Globus pallidus (tissue), 1 donor: ENCODE results near the gene ZDHHC14.
"Not testable (repeated sequence)": the region's sequence is repeated elsewhere in the genome, so short reads cannot be mapped to it uniquely, and the experiment has no call there.

ENCODE experiments used
- DNase-seq: peaks from one replicate; pipeline ENCODE4 v3.0.0-alpha.2; 2015; ENCODE audit warnings: low spot score

The ZDHHC14 gene

DNA sequence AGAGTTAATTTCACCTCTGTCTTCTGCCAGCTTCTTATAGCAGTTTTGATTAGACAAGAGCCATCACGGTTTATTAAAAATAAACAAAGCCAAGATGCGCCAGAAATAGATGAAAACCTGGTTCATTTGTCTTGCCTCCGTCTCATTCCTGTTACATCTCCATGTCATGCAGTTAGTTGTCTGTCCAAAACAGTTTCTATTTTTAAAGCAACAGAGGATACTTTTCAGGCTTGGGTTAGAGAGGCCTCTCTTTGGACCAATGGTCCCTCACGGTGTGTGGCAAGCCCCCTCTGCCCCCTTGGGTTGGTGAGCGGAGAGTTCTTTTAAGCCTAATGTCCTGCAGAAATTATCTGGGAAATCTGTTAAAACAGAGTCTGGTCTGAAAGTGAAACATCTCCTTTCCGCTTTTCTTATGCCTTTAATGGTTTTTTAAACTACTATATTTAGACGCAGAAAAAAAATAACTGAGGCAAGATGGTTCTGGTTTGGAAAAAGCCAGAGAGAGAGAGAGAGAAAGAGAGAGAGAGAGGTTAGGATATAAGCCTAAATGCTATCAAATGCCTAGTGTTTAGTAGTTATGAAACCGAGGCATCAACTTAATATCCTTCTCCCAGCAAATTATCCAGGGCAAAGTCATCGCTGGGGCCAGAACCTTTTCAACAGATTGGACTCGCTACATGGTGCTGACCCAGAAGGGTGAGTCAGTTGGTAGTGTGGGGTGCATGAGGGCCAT, 64.5 kb downstream of the ZDHHC14 start:
- DNase-seq, result no peak

DNA sequence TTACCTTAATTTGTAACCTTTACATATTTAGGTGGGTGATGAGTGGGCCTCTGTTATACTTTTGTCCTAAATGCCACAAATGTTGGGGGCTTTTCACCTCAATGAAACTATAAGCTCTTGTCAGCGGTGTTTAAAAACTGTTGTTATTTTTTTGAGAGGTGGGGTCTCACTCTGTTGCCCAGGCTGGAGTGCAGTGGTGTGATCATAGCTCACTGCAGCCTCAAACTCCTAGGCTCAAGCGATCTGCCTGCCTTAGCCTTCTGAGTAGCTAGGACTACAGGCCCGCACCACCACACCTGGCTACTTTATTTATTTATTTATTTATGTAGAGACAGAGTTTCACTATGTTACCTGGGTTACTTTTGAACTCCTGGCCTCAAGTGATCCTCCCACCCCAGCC, 66.7 kb downstream of the ZDHHC14 start:
- no peak for DNase-seq

DNA sequence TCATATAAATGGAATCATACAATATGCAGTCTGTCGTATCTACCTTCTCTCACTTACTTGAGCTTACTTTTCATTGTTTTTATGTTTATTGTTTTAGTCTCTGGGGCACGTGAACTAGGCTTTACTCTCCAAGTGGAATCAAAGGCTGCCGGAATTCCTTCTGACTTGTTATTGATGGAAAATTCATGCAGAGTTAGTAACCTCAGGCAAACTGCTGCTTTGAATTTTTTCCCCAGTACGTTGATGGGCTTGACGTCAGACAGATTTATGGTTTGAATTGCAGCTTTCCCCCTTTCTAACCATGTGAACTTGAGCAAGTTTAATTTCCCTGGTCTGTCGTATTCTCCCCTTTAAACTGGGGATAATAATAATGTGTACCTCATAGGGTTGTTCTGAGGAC, 68.6 kb downstream of the ZDHHC14 start:
- no peak for DNase-seq

DNA sequence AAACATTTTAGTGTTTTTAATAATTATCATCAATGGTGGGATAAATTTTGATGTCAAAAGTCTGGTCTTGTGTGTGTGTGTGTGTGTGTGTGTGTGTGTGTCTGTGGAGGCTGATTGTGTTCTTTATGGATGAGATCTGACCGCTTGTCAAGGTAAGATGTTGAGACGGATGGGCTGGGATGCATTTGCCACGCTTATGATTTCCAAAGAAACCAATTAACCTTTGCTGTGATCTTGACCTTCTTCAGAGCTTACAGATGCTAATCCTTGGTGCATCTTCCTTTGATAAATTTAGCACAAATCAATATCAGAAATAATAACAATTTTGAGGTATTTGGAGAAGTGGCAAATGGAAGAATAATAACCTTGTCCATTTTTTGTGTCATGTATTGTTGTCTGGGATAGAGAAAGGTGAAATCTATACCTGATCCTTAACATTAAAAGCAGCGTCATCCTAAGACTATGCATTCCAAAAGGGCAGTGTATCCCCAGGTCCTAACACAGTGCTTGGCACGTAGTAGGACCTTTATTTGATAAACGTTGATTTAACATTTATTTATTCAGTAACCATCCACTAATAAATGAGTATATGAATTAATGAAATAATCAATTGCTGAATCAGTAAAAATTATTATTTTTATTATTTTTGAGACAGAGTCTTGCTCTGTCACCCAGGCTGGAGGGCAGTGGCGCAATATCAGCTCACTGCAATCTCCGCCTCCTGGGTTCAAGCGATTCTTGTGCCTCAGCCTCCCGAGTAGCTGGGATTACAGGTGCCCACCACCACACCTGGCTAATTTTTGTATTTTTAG, 70.1 kb downstream of the ZDHHC14 start:
- DNase-seq, result no peak

DNA sequence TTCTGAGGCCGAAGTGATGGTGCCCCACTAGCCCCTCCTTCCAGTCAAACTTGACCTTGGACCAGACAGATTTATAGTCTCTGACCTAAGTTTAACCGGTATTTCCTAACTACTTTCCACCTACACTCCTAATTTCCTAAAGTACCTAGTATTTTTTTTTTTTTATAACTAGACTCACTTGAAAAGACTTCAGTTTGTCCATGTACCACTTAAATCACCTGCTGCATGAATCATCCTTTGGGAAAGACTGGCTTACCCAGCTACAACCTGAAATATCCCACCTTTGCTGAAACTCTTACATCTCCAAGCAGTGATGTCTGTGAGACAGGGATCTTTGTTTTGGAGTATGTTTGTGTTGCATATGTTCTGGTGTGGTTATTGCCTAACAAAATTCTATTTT, 71.1 kb downstream of the ZDHHC14 start:
- no peak for DNase-seq

DNA sequence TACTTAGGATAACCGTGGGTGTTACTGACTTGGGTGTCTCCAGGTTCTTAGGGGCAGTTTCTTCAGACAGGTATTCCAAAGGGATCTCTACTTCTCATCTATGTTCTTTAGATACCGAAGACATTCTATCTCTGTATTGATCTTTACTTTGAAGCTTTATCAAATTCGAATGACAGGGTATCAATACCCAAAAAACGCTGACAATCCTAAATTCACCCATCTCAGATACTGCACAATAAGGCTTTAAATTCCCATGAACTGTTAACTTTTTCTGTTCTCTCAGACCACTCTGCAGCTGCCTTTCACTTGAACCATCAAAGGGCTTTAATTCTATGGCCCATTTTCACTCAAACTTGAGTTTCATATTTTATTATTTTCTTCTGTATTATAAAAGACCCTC, 72.1 kb downstream of the ZDHHC14 start:
- no peak for DNase-seq

DNA sequence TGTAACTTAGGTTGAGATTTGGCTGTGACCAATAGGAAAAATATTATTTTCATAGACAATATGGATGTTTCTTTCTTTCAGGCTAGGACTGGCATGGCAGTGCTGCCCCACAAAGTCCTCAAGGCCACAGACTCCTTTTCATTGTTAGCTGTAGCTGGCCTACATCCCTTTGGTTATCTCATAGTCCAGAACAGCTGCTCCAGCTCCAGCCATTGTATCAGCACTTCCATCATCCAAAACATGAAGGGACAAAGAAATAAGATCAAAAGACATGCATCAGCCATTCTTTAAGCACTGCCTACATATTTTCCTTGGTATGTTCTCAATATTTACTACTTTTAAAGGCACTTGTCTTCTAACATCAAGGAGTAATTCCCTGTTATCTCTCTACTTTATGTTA, 73.0 kb downstream of the ZDHHC14 start:
- no peak for DNase-seq

DNA sequence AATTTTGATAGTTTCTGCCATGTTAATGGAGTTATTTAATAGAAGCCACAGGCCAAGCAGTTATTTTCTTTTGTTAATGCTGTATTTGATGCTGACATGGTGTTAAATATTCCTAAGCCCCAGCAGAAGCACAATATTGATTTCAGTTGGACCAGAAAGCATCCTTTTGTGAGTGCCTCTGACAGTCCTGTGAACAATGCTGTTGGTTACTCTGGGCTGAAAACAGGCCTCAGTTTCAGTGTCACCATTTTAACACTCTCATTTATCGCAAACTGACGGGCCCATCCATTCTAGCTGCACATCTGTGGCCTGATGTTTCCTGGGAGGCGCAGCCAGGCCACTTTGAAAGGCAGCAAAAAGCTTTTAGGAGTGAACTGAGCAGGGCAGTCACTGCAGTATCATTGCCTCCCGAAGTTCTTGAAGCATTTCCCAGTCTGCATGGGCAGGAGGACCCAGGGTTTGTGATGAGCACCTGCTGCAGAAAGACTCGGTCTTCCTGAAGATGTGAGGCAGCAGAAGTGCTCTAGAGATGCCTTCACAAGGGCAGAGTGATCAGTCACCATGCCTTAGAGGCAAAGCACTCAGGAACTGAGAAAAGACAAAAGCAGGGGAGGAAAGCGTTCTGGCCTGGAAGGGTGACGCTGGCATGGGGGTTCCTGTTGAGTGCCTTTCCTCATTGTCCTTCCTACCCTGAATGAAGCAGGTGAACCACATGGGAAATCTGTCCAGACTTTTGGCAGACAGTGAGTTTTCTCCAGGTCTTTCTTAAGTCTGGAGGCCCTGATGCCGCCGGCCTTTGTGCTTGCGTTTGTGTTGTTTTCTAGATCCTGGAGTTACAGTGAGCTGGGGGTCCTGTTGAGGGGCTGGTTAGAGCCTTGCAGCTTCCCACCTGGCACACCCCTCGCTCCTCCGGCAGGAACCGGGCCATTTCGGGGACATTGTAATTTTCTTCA, 74.0 kb downstream of the ZDHHC14 start:
- DNase-seq, result peak; percentile 43

DNA sequence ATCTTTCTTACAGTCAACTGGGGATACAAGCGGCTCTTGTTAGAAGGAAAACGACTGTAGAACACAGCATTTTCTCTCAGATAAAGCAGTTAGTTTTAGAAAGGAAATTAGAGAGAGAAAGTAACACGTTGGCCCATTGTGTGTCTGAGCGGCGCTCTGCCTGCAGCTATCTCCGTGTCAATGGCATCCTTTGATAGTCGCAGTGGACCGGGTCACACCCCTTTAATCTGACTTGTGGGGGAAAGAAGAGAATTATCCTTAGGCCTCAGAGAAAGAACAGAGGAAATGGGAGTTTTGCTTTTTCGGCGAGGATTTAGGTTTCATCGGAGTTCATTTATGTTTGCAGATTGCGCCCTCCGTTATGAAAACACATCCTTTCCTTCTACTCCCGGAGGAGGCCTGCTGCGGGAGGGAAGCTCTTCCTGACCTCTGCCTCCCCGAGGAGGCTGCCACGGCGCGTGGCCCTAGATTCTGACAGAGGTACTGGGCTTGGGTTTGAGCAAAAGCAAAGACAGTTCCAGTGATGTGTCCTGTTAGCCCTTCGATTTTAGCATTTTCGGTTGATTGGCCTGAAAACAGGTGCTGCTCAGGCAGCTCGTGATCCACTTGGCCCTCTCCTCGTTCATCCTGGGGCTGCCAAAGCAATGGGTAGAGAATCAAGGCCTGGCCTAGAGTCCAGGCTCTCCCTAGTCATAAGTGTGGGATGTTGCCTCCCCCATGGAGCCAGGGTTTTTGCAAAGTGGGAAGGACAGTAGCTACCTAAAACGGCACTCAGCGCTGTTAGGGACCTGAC, 74.9 kb downstream of the ZDHHC14 start:
- DNase-seq, result peak; percentile 74

DNA sequence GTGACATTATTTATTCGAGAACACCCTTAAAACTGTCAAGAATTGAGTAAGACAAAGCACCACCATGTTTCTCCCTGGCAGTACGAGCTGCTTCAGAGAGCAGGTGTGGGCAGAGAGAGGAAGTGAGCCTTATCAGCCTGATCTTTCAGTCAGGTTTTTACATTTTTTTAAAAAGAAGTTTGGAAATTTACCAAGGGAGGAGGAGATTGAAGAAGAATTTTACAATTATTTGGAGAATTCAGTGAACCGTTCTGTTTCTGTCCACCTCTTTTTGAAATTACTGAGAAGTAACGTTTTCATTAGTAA, 75.5 kb downstream of the ZDHHC14 start:
- DNase-seq, result no peak

DNA sequence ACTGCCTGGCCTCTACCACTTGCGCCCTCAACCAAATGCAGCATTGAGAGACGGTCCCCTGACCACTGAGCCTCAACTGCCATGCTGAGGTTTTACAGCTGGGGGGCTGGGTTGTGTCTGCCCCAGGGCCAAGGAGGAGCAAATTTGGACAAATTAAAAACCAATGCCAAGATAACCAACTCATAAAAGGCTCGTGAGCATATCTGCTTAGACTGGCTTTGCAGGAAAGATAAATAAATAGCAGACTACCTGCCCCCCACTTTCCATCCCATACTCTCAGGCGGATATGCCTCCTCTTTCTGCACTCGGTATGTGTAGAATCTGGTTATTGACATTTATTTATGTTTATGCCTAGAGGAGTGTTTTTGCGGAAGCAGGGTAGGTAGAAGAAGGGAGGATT, 76.8 kb downstream of the ZDHHC14 start:
- no peak for DNase-seq

DNA sequence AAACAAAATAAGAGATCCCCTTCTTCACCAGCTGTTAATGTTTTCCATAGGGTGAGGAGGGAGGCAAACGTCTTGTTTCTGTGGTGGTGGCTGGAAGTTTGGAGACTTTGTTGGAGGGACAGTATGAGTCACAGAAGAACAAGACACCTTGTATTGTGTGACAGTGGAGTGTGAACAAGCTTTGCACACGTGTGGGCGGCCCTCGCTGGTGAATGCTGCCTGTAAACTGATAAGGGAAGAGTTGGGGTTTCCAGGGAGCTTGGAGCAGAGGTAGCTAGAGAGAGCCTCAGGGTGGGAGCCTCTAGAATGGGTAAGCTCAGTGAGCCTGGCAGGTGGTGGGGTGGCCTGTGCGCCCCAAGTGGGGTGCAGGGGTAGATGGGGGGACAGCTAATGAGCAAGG, 78.3 kb downstream of the ZDHHC14 start:
- no peak for DNase-seq

DNA sequence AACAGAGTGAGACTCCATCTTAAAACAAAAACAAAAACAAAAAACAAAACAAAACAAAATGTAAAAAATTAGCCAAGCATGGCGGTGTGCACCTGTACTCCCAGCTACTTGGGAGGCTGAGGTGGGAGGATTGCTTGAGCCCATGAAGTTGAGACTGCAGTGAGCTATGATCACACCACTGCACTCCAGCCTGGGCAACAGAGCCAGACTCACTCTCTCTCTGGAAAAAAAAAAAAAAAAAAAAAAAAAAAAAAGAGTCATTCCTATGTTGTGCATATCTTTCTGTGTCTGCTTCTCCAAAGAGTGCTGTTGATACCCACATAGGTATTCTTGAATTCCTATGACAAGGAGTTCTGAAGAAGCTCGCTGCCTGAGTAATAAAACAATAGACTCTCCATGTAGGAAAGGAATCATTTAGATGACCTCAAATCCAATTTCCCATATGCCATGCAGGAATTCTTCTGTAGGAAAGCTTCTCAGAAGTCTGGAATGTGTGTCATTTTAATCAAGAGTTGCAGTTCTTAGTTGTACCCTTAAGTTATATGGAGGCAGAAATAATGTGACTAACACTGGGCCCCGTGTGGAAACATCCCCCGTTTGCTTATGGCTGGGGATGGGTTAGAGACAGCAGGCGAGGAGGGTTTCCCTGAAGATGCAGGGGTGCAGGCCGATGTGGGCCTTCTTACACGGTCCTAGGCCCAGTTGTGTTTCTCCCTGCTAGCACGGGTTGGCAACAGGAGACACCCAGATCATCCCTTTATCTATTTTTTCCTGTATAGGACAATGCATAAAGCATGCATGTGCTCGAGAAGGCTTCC, 79.4 kb downstream of the ZDHHC14 start:
- no peak for DNase-seq

DNA sequence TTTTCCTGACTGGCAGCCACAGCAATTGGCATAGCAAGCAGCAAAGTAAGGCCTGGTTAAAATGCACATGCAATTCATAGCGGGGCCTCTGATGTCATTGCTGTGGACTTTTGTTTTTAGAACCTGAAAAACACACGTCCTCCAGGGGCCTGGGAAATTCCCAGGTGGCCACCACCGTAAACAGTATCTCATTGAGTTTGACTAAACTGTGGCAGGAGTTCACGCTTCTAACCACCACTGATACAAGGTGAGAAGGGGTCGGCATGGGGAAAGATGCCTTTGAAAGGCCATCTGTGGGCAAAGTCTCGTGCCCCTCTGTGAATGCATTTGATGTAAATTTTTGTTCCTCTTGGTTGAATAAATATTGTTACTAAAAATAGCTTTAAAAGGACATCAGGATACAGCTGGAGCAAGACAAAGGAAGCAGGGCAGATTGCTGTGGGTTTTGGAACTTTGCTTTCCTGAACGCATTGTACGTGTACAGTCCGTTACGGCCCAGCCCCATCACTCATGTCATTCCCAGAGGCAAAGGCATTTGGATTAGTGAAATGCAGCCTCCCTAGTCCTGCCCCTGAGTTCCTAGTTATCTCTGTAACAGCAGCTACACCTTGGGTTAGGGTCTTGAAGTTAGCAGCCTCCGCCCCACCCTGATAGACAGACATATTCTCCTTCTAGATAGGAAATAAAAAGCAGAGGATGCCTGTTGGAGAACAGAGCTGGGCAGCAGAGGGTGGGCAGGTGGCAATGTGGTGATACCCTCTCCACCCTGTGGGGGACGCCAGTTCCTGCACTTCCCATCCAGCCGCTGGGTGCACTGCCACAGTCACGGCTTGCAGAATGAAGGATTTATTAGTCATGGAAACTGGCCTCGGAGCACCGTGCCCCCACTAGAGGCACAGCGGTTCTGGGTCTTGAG, 80.3 kb downstream of the ZDHHC14 start:
- DNase-seq, result no peak

DNA sequence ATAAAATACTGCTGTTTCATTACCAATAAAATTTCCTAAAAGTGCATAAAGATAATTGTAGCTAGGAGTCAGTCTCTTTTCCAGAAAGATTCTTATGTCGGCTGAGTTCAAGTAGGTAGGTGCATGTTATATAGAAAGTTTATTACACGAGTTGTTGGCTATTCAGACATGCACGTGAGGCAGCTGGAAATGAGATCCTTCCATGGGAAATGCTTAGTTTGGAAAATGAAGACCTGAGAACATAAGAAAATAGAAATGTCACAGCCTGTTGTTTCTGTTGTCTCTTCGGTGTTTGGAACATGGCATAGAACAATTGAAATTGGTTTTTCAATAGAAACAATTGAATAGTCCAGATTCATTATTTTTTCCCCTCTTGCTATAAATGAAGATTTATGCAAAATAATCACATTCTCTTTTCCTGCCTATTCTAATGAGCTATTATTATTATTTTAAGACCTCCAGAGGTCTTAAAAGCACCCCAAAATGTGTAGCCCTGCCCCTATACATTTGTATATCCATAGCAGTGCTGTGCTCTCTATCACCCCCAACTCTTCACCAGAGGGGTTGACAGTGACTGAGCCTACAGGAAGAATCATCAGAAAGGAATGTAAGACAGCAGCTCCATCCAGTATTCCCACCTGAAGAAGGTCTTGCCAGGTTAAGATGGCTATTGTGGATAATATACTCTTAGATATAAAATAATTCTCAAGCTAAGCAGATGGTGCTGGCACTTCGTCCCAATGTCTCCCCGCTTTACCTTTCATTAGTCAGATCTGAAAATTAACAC, 82.2 kb downstream of the ZDHHC14 start:
- no peak for DNase-seq

DNA sequence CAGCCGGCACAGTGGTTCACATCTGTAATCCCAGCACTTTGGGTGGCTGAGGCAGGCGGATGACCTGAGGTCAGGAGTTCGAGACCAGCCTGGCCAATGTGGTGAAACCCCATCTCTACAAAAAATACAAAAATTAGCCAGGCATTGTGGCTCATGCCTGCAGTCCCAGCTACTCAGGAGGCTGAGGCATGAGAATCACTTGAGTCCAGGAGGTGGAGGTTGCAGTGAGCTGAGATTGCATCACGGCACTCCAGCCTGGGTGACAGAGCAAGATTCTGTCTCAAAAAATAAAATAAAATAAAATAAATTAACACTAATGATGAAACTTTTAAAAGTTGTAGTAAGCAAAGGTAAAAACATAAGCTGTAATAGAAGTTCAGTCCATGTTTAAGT, 82.7 kb downstream of the ZDHHC14 start:
- not testable (repeated sequence) for DNase-seq

DNA sequence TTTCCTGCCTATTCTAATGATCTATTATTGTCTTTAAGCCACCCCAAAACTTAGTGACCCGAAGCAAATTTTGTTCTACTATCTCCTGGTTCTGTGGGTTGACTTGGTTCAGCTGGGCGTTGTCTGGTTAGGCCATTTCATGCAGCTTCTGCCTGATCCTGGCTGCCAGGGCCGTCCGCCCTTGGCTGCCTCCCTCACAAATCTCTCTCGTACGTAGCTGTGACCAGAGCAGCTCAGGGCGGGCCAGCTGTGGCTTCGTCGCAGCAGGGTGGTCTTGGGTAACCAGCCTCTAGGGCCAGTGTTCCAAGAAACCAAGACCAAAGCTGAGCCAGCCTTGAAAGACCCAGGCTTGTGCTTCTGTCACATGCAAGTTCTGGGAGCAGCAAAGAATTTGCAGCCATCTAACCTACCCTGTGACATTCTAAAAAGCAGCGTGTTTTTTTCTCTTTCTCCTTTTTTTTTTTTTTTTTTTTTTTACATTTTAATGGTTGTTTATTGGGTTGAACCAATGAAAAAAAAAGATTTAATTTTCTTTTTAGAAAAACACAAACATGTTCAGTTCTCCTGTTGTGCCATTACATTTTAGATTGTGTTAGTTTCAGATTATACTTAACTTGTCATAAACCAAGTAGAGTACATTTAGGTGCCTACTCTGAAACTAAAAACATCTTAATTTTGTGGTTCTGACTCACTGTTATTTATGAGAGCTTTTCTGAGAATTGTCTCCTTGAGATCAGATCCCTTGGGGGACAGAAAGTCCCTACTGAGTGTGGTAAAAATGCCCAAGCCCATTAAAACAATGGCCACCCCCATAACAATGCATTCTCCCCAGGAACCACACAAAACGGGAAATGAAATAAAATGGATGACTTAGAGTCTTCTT, 83.9 kb downstream of the ZDHHC14 start:
- DNase-seq, result no peak

DNA sequence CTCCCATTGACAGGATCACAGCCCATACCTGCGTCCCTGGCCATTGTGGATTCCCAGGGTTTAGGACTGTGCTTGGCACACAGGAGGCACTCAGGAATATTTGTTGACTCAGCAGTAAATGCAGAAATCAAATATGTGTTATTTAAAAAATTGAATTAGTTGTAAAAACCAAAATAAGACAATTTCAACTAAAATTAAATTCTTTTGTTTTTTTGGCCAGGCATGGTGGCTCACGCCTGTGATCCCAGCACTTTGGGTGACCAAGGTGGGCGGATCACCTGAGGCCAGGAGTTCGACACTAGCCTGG, 85.3 kb downstream of the ZDHHC14 start:
- no peak for DNase-seq
